Stimulated activated CD4-positive, alpha-beta T cell treated with anti-CD3 and anti-CD28 coated beads, Interleukin-2, amount 100 ng/mL, for 24 hours (primary cell): ENCODE results near the gene SLU7.

ENCODE experiments used
- DNase-seq, 2 donors: peaks; one replicate each; pipeline ENCODE4 v3.0.0-alpha.2; 2020

SLU7 gene

DNA sequence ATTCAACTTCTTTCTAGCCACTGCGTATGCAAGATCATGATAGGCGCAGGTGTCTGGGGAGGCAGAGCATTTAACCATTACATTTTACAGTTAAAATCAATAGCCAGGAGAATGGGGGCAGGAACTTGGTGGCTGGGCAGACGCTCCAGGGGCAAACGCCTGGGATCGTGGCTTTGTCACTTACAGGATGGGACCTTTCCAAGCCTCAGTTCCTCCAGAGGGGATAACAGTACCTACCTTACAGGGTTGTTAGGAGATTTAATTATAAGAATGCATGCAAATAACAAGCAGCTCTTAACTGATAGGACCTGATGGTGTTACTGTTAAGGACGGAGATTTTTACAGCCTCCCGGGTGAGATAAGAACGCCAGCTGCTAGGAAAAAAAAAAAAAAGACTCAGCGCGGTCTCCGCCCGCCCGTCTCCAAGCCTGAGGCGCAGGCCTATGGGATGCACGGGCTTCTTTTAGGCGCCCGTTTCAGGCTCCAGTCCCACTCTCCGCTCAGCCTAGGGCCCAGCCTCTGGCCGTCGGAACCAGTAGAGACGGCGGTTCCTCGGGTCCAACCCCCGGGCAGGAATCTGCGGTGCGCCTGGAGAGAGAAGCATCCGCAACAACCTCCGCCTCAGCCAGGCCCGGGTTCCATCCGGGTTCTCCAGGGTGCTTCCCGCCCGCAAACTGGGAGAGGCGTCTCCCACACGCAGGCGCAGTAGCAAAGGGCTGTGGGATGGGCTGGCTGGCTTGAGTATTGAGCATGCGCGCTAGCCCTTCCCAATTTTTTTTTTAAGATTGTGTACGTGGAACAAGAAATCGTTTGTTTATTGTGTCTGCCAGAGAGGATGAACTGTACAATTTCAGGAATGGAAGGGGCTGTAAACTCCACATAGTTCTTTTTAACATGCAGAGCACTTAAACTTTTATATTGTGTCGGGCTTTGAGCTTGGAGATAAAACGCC lies 19.2 kb downstream of the SLU7 start, which contains the start of gene FAM200C:
TSS of gene FAM200C (minus strand) at position 653 of the 952 bp plus-strand sequence. CDS start 4,564 bp downstream, outside the sequence.
- DNase-seq, result peak; percentile 74 to 79

- DNase-seq, result no peak
Observed at GRCh38 chr5:160398806-160399205, 20.1 kb downstream of the SLU7 start.

DNA sequence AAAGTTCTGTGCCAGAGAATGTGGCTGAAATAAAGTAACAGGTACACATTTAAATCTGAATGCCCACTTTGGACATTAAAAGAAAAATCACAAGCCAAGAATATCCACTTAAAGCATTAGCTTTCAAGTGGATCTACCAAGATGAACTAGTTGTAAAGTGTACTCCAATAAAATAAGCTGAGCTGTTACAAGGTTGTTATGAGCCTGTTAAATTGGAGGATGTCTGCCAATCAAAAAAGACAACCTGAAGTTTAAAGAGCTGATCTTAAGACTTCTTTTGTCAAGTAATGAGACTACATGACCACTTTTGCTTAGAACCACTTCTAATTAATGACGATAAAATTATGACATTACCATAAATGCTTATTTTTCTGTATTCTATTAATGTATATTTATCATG lies 21.4 kb downstream of the SLU7 start:
- DNase-seq, result no peak

- no peak for DNase-seq
Observed at GRCh38 chr5:160395111-160395510, 23.8 kb downstream of the SLU7 start.

DNA sequence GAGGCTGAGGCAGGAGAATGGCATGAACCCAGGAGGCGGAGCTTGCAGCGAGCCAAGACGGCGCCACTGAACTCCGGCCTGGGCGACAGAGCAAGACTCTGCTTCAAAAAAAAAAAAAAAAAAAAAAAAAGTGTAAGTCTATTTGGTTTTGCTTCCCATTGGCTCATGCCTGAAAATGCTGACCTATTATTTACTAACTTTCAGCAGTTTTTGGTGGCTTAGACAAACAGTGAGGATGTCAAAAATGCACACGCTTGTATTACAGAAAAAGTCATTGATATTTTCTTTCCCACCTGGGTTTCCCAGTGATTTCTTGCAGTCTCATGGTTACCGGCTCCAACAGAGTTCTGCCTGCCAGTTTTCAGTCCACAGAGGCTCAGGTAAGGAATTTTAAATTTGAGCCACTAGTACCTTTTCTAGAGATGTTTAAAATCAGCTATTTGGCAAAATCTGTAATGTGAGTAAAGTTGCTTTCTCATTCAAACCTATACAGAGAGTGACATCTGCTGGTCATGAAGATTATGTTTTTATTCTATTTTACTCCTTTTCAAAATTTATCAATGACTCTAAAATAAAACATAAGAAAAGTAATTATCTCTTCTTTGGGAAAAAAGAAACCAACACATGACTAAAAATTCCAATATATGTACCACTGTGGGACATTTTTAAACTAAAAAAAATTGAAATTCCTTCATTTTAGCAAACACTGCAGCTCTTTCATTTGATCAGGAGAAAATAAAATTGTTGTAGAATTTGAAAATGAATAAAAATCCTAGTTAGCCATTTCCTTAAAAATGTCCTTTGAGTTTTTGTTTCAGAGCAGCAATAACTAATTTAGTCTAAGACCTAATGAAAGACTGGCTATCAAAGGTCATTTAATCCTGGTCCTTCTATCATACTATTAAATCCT lies 27.8 kb downstream of the SLU7 start:
- no peak for DNase-seq

GRCh38 chr5:160387445-160387844 lies 31.4 kb downstream of the SLU7 start:
- no peak for DNase-seq

GRCh38 chr5:160385496-160385895 lies 33.4 kb downstream of the SLU7 start:
- DNase-seq, result no peak

- DNase-seq, result no peak
Observed at GRCh38 chr5:160384681-160385080, 34.2 kb downstream of the SLU7 start.

GRCh38 chr5:160382346-160382745 lies 36.5 kb downstream of the SLU7 start:
- DNase-seq, result no peak

DNA sequence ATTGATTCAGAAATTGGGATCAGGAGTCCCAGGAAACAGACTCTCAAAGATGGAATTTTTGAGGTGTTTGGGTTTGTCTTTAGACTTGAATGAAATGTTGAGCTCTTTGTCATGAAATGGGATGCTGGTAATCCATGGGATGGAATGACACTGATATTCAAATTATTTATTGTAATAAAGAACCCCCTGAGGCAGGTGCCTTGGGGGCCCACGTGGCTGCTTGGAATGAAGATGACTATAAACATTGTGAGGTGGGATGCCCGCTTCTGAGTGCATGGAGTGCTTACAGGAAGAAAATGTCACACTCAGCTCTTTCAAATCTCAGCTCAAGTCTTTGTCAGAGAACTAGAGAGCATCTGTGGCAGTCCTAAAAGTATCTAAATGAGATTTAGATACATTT lies 38.8 kb downstream of the SLU7 start:
- DNase-seq, result no peak

DNA sequence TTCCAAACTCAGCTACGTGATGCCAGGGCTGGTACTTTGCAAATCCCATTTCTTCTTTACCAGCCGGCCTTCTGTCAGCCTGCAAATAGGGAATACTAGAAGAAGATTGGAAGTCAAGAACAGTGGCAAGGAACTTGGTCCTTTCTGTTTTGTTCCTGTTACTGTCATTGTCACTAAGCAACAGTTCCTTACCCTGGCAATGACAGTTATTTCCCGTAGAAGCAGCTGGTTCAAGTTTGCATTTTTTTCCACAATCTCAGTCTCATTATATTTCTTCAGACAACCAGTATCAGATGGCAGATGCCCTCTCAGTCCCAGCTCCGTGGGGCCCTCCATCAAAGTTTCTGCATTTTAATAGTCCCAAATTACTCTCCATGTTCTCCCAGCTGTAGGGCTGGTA lies 39.4 kb downstream of the SLU7 start:
- DNase-seq, result no peak

- no peak for DNase-seq
Observed at GRCh38 chr5:160378330-160378729, 40.6 kb downstream of the SLU7 start.

DNA sequence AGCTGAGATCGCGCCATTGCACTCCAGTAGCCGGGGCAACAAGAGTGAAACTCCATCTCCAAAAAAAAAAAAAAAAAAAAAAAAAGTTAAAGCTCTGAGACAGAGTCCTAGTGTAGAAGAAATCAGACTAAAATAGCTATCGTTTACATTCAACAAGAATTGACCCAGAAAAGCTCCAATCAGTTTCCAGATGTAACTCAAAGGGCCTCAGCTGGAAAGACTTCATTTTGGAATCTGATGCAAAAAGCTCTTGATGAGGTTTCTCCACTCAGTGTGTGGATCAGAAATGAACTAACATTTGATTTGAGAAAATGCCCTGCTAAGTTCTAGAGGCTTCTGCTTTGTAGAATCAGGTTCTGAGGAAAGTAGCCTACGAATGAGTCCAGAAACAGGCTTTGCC lies 41.2 kb downstream of the SLU7 start:
- no peak for DNase-seq

GRCh38 chr5:160376416-160376815 lies 42.5 kb downstream of the SLU7 start:
- no peak for DNase-seq

- no peak for DNase-seq
Observed at GRCh38 chr5:160375701-160376100, 43.2 kb downstream of the SLU7 start.

DNA sequence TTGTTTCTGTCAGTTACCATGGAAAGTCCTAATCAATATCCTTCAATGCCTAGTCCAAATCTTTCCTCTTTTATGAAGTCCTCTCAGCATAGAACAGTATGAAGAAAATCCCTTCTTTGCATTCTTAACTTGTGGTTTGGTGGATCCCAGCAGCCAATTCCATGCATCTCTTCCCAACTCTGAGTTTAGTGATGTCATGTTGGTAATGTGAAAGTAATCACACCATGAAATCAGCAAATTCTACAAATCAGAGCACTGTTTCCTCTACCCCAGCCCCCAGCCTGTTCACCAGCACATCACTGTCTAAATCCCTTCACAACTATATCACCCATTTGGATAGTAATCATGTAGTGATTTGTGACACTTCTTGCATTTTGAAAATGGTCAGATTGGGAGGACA lies 43.7 kb downstream of the SLU7 start:
- no peak for DNase-seq

GRCh38 chr5:160371294-160371693 lies 47.6 kb downstream of the SLU7 start:
- no peak for DNase-seq

- no peak for DNase-seq
Observed at GRCh38 chr5:160370713-160371034, 48.2 kb downstream of the SLU7 start.

DNA sequence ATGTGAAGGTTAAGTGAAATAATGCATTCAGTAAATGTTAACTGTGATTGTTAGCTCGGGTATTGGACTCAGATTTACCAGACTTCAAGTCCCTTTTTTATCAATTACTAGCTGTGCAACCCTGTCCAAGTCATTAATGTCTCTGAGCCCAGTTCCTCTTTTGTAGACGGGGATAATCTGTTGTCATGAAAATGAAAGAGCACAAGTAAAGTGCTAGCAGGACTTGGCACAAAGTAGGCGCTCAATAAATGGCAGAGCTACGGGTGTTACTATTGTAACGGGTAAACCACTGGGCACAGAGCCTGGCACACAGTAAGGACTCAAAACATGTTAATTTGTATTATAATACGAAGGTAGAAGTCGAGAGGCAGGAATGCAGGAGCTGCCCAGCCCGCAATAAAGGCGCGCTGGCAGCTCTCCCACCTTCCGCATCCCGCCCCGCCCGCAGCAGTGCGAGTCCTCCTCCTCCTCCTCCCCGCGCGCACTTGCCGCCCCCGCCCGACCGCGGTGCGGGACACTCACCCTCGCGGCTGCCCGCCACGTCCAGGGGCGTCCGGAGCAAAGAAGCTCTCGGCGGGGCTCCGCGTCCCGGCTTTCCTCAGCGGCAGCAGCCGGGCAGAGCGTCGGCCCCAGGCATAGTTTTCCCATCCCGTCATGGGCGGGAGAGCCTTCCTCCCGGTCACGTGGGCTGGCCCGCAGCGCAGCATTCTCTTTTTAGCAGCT lies 48.7 kb downstream of the SLU7 start, which contains the start of gene C1QTNF2:
TSS of gene C1QTNF2 (minus strand) at position 637 of the 723 bp plus-strand sequence. CDS start 15,615 bp downstream, outside the sequence.
- DNase-seq, result peak in 1 of 2 donors; percentile 28

DNA sequence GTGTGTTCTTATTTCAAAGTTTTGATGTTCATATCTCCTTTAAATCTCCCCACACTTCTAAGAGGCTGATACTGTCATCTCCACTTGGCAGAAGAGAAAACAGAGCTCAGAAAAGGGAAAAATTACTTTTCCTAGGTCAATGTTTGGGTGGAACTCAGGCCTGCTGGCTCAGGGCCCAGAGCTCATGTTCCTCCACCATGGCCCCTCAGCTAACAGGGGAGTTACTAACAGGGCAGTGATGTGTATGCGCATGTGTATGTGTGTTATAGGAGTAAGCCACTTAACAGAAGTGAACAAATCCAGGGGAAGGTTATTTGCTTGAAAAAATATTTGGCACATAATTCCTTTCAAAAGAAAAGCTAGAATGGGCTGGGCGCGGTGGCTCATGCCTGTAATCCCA lies 51.0 kb downstream of the SLU7 start:
- no peak for DNase-seq

GRCh38 chr5:160367261-160367660 lies 51.6 kb downstream of the SLU7 start:
- no peak for DNase-seq

GRCh38 chr5:160366230-160366629 lies 52.7 kb downstream of the SLU7 start:
- no peak for DNase-seq
